HG02870 (cell line): ENCODE results near the gene LETMD1.
"Not testable (repeated sequence)": the region's sequence is repeated elsewhere in the genome, so short reads cannot be mapped to it uniquely, and the experiment has no call there.

Source experiments
- ATAC-seq: cut with Tn5 transposase; IDR thresholded peaks from one replicate; pipeline ENCODE4 v1.9.1; 2021; ENCODE audit warnings: mild to moderate bottlenecking, moderate library complexity; ENCODE audit not compliant: unreplicated experiment

LETMD1 gene

GRCh38 chr12:51047655-51048540, at the start of gene LETMD1:
Gene LETMD1, plus strand, starts transcription at chr12:51048327. Its CDS starts 30 bp downstream, at chr12:51048357.
- ATAC-seq = peak; percentile 94

- ATAC-seq = no peak
These were observed 49.0 kb upstream of the LETMD1 start for GRCh38 chr12:50999093-50999492.

- no peak for ATAC-seq
These were observed 47.9 kb upstream of the LETMD1 start for GRCh38 chr12:51000245-51000644.

GRCh38 chr12:51001799-51002198, 46.3 kb upstream of the LETMD1 start:
- ATAC-seq = no peak

GRCh38 chr12:51004504-51004903, 43.6 kb upstream of the LETMD1 start:
- ATAC-seq = no peak

GRCh38 chr12:51005030-51005429, 43.1 kb upstream of the LETMD1 start:
- no peak for ATAC-seq

- no peak for ATAC-seq
These were observed 42.5 kb upstream of the LETMD1 start for GRCh38 chr12:51005671-51006070.

- ATAC-seq = no peak
These were observed 39.6 kb upstream of the LETMD1 start for GRCh38 chr12:51008329-51009055.

- ATAC-seq = no peak
These were observed 39.1 kb upstream of the LETMD1 start for GRCh38 chr12:51009056-51009440.

GRCh38 chr12:51011955-51012354, 36.2 kb upstream of the LETMD1 start:
- no peak for ATAC-seq

GRCh38 chr12:51012570-51013236, 35.4 kb upstream of the LETMD1 start:
- ATAC-seq = no peak

GRCh38 chr12:51013441-51013840, 34.7 kb upstream of the LETMD1 start:
- ATAC-seq = no peak

- not testable (repeated sequence) for ATAC-seq
These were observed 33.7 kb upstream of the LETMD1 start for GRCh38 chr12:51014467-51014866.

- no peak for ATAC-seq
These were observed 30.7 kb upstream of the LETMD1 start for GRCh38 chr12:51017452-51017851.

- ATAC-seq = no peak
These were observed 29.2 kb upstream of the LETMD1 start for GRCh38 chr12:51018956-51019355.

GRCh38 chr12:51019927-51020326, 28.2 kb upstream of the LETMD1 start:
- no peak for ATAC-seq

- no peak for ATAC-seq
These were observed 27.5 kb upstream of the LETMD1 start for GRCh38 chr12:51020448-51021182.

- ATAC-seq = no peak
These were observed 26.4 kb upstream of the LETMD1 start for GRCh38 chr12:51021694-51022093.

GRCh38 chr12:51023625-51024382, 24.3 kb upstream of the LETMD1 start:
- ATAC-seq = no peak

GRCh38 chr12:51025338-51025835, 22.7 kb upstream of the LETMD1 start:
- ATAC-seq = no peak
